HG03045 (cell line): ENCODE measurements around the gene PPM1G.

Experiments used
- ATAC-seq: cut with Tn5 transposase; IDR thresholded peaks from one replicate; pipeline ENCODE4 v1.9.1; 2021; ENCODE audit warnings: mild to moderate bottlenecking, moderate library complexity; ENCODE audit not compliant: unreplicated experiment

Gene PPM1G

GRCh38 chr2:27336173-27336572 lies 73.2 kb downstream of the PPM1G start:
- ATAC-seq, result no peak

- no peak for ATAC-seq
Measured at GRCh38 chr2:27335311-27335710, 74.1 kb downstream of the PPM1G start.
